Transverse colon (tissue), 3 donors: ENCODE data around the gene SDF2L1.

Source experiments
- POLR2A ChIP-seq: fragments of 450-650 bp; IDR thresholded peaks from one replicate; pipeline ENCODE4 v1.6.1; 2016; ENCODE audit warnings: antibody characterized with exemption, mild to moderate bottlenecking, moderate library complexity
- TF ChIP-seq, protein P1 (sequence below), 5 experiments: fragments of 200-600 bp in 3 of 5; fragments of 450-650 bp in 2 of 5; sonication (generic) in 3 of 5; IDR thresholded peaks; 1 replicate in 2 of 5; 2 replicates in 3 of 5; pipeline ENCODE4 v1.5.1; 2016 to 2017; ENCODE audit warnings: antibody characterized with exemption in 5 of 5, inconsistent platforms in 3 of 5, mild to moderate bottlenecking in 2 of 5, moderate library complexity in 1 of 5

GRCh38 chr22:21603973-21604372 lies 38.1 kb upstream of the SDF2L1 start:
- TF ChIP-seq, protein P1, sequence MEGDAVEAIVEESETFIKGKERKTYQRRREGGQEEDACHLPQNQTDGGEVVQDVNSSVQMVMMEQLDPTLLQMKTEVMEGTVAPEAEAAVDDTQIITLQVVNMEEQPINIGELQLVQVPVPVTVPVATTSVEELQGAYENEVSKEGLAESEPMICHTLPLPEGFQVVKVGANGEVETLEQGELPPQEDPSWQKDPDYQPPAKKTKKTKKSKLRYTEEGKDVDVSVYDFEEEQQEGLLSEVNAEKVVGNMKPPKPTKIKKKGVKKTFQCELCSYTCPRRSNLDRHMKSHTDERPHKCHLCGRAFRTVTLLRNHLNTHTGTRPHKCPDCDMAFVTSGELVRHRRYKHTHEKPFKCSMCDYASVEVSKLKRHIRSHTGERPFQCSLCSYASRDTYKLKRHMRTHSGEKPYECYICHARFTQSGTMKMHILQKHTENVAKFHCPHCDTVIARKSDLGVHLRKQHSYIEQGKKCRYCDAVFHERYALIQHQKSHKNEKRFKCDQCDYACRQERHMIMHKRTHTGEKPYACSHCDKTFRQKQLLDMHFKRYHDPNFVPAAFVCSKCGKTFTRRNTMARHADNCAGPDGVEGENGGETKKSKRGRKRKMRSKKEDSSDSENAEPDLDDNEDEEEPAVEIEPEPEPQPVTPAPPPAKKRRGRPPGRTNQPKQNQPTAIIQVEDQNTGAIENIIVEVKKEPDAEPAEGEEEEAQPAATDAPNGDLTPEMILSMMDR (IDR thresholded peaks at IDR 0.05) = no peak
- no peak for TF ChIP-seq POLR2A
